ENCODE results near the gene FKBP2. TPM values are rescaled to one million over a fixed set of nuclear protein-coding genes. Genes with fewer than 3 reads are reported as not detected.

The FKBP2 gene
- total RNA-seq, 1 donor from 2014 or later = 45.5 TPM

GRCh38 chr11:64210301-64211020, 30.4 kb upstream of the FKBP2 start:
- no peak overlapping the region for H3K27ac ChIP-seq (replicated peaks)
- H3K9me3 ChIP-seq (replicated peaks) = no peaks in the 10 kb centered on the region
- intact Hi-C loops (cut with micrococcal nuclease) = no loop called here
- no peaks in the 10 kb centered on the region for H3K27me3 ChIP-seq (ENCODE audit: low read depth)
- no peak for TF ChIP-seq CTCF (IDR thresholded peaks at IDR 0.05; ENCODE audit: borderline replicate concordance)
- H3K4me1 ChIP-seq = peaks cover 33% of the 10 kb centered on the region
- no peak for DNase-seq
- H3K4me3 ChIP-seq = no peak overlapping the region
- H3K36me3 ChIP-seq = peaks cover 12% of the 10 kb centered on the region

- Histone ChIP-seq H3K27ac (replicated peaks) (no peak overlapping the region), H3K4me3 (no peak overlapping the region), H3K9me3 (replicated peaks) (no peaks in the 10 kb centered on the region), H3K36me3 (peaks cover 3% of the 10 kb centered on the region), H3K27me3 (ENCODE audit: low read depth) (no peaks in the 10 kb centered on the region), H3K4me1 (peaks cover 25% of the 10 kb centered on the region)
- intact Hi-C loops (cut with micrococcal nuclease) = no loop called here
- no peak for TF ChIP-seq CTCF (IDR thresholded peaks at IDR 0.05; ENCODE audit: borderline replicate concordance)
- DNase-seq = no peak
Measured at GRCh38 chr11:64211181-64211872, 29.6 kb upstream of the FKBP2 start.

- Histone ChIP-seq H3K27me3 (ENCODE audit: low read depth) (no peaks in the 10 kb centered on the region), H3K36me3 (no peaks in the 10 kb centered on the region), H3K4me3 (no peak overlapping the region), H3K27ac (replicated peaks) (no peak overlapping the region), H3K4me1 (no peaks in the 10 kb centered on the region), H3K9me3 (replicated peaks) (no peaks in the 10 kb centered on the region)
- DNase-seq = no peak
- intact Hi-C loops (cut with micrococcal nuclease) = no loop called here
- TF ChIP-seq CTCF (IDR thresholded peaks at IDR 0.05; ENCODE audit: borderline replicate concordance) = no peak
Measured at GRCh38 chr11:64216879-64217278, 24.0 kb upstream of the FKBP2 start.

- Histone ChIP-seq H3K36me3 (peaks cover 6% of the 10 kb centered on the region), H3K27ac (replicated peaks) (no peak overlapping the region), H3K27me3 (ENCODE audit: low read depth) (no peaks in the 10 kb centered on the region), H3K4me1 (peaks cover 7% of the 10 kb centered on the region), H3K4me3 (no peak overlapping the region), H3K9me3 (replicated peaks) (no peaks in the 10 kb centered on the region)
- intact Hi-C loops (cut with micrococcal nuclease) = no loop called here
- DNase-seq = no peak
- no peak for TF ChIP-seq CTCF (IDR thresholded peaks at IDR 0.05; ENCODE audit: borderline replicate concordance)
Measured at GRCh38 chr11:64218628-64219353, 22.1 kb upstream of the FKBP2 start.

GRCh38 chr11:64219354-64219684, 21.6 kb upstream of the FKBP2 start:
- intact Hi-C loops (cut with micrococcal nuclease) = no loop called here
- DNase-seq = no peak
- Histone ChIP-seq H3K27ac (replicated peaks) (no peak overlapping the region), H3K4me1 (peaks cover 7% of the 10 kb centered on the region), H3K4me3 (no peak overlapping the region), H3K27me3 (ENCODE audit: low read depth) (no peaks in the 10 kb centered on the region), H3K36me3 (peaks cover 6% of the 10 kb centered on the region), H3K9me3 (replicated peaks) (no peaks in the 10 kb centered on the region)
- TF ChIP-seq CTCF (IDR thresholded peaks at IDR 0.05; ENCODE audit: borderline replicate concordance) = no peak
